B cell (primary cell): Measurements from ENCODE around the gene BAG3.

ENCODE experiments used
- CTCF ChIP-seq: fragments of 200-600 bp; IDR thresholded peaks from one replicate; pipeline ENCODE4 v1.8.0; 2022; ENCODE audit warnings: antibody characterized with exemption, mild to moderate bottlenecking
- EZH2 ChIP-seq: IDR thresholded peaks from 2 replicates; pipeline ENCODE4 v1.6.1; 2012; ENCODE audit warnings: borderline replicate concordance, low read depth, mild to moderate bottlenecking, moderate library complexity, low read length; ENCODE audit not compliant: insufficient read depth, poor library complexity, severe bottlenecking

GRCh38 chr10:119642556-119643111, 8.5 kb upstream of the BAG3 start:
- TF ChIP-seq CTCF (no peak), EZH2 (no peak)
